SW 1271 (cell line): Measurements from ENCODE around the gene TRAF3IP3.

ENCODE experiments used
- DNase-seq, 2 experiments: peaks; one replicate each; lab custom pipeline; 2025; lab: John Stamatoyannopoulos, UW

Gene TRAF3IP3

DNA sequence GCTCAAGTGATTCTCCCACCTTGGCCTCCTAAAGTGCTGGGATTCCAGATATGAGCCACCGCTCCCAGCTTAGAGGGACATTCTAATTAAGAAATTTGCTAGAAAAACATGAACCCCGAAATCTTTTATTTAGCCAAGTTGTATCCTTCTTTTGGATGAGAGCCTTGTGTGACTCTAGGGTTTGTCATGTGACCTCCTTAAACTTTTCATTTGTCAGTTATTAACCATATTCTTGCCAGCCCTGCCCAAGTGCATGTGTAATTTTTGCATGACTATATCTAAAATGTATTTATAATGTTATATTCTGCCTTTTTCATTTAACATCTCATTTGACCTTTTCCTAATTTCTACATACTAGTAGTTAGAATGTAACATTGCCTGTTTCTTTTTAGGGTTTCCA lies 73.9 kb downstream of the TRAF3IP3 start:
- DNase-seq: no peak

DNA sequence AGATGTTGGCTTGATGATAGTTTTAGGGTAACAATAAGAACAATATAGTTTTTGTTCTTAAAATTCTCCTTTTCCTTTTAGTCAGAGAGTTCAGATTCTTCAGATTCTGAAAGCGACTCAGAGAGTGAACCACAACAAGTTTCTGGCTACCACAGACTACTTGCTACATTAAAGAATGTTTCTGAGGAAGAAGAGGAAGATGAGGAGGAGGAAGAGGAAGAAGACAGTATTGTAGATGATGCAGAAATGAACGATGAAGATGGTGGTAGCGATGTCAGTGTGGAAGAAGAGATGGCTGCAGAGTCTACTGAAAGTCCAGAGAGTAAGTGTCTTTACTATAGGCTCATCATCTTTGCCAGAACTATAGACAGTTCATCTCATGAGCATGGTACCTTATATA lies 74.9 kb downstream of the TRAF3IP3 start:
- DNase-seq: no peak

DNA sequence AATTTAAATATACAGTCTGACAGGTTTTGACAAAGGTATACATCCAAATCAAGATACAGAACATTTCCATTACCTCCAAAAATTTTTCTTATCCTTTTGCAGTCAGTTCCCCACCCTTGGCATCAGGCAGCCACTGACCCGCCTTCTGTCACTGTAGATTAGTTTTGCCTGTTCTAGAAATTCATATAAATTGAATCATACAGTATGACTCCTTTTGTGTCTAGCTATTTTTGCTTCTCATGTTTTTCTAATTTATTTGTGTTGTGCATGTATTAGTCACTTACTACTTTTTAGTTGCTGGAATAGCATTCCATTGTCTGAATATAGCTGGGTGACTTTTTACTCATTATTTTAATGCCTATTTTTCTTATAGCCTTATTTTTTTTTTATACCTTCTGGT lies 75.8 kb downstream of the TRAF3IP3 start:
- DNase-seq: no peak
